HG03103 (cell line): ENCODE results near the gene ZNF593.

ENCODE experiments used
- ATAC-seq: cut with Tn5 transposase; IDR thresholded peaks from one replicate; pipeline ENCODE4 v1.9.1; 2021; ENCODE audit warnings: low read depth; ENCODE audit not compliant: unreplicated experiment

The ZNF593 gene

DNA sequence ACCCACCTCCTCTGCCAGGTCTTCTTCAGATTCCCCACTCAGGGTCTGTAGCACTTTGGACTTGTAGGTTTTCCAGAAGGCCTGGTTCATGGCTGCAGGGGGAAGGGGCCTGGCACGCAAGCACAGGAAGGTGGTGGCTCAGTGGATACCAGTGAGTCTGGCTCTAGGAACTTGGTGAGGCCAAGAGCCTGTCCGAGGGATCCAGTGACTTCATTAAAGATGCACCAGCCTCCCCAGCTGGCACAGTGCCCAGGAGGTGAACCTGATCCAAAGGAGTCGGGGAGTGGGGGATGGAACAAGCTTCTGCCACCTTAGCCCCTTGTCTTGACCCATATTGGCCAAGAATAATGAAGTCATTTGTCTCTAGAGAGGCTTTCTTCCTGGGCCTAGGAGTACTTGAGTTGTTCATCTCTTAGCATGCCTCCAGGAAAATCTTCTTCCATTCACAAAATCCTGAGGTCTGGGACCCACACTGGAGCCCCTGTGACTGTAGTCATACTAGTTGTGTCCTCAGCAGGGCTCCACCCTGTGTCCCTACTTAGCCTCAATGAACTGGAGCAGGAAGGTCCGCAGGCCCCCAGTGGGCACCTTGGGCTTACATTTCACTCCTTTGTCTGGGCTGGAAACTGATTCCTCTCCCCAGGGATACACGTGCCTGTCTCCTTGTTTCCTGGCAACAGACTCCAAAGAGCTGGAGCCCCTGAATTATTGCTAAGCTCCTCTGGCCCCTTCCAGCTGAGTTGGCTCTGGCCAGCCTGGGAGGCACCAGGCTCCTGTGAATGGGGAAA is 1.1 kb upstream of the ZNF593 start, which contains the start of gene C1orf232:
TSS of gene C1orf232 (minus strand) at position 554 of the 788 bp plus-strand sequence. CDS start at position 90, 464 bp downstream.
- no peak for ATAC-seq

DNA sequence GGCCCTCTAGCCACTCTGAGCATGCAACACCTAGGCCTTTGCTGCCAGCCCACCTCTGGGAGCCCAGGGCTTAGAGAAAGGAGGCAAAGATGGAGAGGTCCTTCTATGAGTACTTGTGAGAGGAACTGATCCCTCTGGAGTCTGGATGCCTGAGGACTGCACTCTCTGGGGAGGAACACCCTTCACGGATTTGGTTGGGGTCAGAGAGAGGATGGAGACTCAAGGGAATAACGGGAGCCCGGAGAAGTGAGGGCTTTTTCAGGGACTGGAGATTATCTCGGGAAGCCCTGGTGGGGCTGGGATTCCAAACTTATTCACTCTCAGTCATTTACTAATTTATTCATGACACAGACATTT is 532 bp upstream of the ZNF593 start:
- no peak for ATAC-seq

DNA sequence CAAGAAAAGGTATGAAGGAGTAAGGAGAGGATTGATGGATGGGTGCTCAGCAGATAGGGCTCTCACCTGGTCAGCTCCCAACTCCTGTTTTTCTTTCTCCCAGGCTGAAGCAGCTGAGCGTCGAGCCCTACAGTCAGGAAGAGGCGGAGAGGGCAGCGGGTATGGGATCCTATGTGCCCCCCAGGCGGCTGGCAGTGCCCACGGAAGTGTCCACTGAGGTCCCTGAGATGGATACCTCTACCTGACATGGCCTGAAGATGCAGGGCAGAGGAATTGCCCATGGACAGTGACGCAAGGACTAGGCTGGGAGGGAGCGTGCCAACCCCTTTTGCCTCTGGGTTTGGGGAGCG is 739 bp downstream of the ZNF593 start:
- no peak for ATAC-seq

DNA sequence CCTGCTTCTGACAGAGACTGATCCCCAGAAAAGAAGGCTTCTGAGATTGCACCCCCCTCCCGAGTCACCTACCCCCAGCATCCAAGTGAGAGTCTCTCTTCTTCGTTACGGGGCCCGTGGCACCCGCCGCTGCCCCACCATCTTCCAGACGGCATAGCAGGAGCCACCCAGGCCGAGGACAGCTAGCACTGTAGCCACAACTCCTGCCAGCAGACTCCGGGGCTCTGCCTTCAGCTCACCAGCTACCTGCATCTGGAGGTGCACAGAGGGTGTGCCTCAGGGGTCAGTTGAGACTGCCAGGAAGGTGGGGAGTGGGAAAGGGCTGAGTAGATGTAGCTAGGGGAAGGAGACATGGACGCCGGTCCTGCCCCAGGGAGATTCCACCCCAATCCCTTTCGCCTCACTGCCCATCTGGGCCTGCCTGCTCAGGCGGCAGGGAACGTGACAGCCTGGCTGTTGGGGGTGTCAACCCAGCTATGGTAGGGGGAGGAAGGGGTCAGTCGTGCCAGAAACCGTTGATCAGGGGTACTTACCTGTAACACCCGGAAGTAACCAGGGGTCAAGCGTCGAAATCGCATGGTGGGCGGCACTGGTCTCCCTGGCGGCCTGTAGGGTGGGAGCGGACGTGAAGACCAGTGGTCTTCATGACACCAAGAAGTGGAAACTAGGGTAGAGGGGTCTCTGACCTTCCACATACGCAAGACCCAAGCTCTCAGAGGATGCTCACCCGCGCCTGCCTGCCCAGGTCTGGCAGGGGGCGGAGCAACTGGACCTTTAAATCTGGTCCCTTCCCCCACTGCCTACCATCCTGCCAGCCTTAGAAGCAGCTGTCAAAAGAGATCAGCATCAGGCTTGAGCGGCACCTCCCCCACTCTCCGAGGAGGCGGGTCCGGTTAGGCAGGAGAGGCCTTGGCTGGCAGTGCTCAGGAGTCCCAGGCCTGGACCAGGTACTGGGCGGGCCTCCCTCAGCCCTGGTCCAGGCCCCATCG is 1.7 kb downstream of the ZNF593 start, which contains the start of gene ZNF593OS:
TSS of gene ZNF593OS (minus strand) at position 749 of the 989 bp plus-strand sequence. CDS start at position 578, 171 bp downstream.
- no peak for ATAC-seq

DNA sequence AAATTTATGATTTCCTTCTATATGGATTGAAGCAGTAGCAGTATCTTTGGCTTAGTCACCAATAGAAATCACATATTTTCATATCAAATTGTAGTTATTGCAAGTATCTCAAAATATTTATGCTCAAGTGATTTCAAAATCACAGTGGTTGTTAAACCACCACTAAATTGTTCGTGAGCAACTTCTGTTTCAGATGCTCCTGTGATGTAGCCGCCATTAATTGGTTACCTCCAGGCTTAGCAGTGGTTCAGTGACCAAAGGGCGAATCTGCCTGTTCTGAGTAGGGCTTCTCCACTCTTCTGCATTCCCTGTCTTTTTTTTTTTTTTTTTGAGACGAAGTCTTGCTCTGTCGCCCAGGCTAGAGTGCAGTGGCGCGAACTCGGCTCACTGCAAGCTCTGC is 5.6 kb downstream of the ZNF593 start:
- no peak for ATAC-seq

DNA sequence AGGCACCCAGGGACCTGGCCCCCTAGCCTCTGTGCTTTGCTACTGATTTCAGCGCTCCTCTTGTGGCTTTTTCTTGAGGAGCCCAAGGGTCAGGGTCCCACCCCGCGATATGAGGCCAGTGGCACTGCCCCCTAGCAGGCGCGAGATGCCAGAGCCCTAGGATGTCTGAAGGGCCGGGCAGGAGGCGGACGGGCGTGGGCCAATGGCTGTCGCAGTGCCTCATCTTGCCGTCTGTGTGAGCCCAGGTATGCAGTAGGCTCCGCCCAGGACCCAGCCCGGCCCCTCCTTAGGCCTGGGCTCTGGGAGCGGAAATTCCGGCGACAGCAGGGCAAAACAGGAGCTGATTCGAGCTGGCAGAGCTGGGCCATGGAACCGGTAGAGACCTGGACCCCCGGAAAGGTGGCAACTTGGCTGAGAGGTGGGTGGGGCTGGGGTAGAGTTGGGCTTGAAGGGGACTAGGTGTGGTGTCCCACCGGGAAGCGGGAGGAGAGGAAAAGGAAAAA is 7.5 kb downstream of the ZNF593 start, which contains the start of gene CNKSR1:
TSS of gene CNKSR1 (plus strand) at position 310 of the 503 bp plus-strand sequence. CDS start at position 367, 57 bp downstream.
- peak; percentile 52 for ATAC-seq

DNA sequence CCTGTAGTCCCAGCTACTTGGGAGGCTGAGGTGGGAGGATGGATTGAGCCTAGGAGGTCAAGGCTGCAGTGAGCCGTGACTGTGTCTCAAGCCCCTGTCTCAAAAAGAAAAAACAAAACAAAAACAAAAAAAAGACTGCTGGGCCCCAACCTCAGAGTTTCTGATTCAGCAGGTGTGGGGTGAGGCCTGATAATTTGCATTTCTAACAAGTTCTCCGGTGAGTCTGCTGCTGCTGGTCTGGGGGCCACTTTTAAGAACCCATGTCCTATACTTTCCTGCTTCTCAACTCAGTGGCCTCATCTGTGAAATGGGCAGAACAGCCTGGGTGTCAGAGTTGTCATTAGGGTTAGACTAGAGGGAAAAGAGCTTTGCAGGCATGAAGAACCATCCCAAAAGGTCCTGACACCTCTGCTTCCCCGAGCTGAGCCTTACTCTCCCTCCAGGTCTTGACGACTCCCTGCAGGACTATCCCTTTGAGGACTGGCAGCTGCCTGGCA is 10.3 kb downstream of the ZNF593 start:
- no peak for ATAC-seq

DNA sequence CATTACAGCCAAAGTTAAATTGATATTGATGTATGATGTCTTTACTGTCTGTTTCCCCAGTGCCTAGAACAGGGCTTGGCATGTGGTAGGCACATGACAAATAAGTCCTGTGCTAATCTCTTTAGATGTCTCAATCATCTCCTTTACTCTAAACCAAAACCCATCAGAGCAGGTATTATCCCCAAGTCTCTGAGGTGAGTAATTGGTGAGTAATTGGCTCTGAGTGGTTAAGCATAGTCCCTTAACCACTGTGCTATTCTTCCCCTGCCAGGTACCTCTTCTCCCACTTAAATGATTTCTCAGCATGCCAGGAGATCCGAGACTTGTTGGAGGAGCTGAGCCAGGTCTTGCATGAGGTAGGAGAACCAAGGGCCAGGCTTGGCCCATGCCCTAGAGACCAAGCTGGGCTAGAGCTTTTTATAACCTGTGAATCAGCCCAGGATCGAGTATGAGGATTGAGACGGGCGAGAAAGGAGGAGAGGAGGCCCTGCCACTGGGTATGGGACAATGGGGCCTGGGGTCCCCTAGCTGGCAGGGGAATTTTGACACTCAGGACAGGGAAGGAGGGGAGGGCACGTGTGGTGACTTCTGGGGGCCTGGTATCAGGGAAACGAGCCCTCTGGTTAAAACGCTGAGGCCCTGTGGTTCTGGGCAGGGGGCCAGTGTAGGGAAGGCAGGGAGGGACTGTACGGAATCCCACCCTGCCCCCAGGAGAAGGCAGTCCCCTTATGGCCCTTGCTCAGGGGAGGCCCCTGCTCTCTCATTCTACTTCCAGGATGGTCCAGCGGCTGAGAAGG is 12.1 kb downstream of the ZNF593 start:
- ATAC-seq: no peak

DNA sequence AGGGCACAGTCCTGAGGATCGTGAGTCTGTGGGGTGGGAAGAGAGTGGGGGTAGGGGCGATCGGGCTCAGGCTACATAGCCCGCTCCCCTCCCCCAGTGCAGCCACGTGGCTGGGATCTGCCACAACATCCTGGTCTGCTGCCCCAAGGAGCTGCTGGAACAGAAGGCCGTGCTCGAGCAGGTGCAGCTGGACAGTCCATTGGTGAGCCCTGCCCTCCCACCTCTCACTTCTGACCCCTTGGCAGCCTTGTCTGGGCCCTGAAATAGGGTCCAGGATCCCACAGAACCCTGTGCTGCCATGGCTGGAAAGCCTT is 12.6 kb downstream of the ZNF593 start:
- no peak for ATAC-seq

DNA sequence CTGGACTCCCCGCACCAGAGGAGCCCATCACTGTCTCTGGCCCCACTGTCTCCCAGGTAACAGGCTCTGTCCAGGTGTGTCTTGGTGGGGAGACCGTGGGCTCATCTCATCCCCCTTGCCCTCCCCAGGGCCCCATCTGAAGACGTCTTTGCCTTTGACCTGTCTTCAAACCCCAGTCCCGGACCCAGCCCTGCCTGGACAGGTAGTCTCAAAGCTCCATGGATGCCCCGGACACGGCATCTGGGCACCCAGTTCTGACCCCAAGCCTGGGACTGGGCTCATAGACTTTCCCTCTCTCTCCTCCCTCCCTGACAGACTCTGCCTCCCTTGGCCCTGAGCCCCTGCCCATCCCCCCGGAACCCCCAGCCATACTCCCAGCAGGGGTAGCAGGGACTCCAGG is 14.4 kb downstream of the ZNF593 start:
- no peak for ATAC-seq

DNA sequence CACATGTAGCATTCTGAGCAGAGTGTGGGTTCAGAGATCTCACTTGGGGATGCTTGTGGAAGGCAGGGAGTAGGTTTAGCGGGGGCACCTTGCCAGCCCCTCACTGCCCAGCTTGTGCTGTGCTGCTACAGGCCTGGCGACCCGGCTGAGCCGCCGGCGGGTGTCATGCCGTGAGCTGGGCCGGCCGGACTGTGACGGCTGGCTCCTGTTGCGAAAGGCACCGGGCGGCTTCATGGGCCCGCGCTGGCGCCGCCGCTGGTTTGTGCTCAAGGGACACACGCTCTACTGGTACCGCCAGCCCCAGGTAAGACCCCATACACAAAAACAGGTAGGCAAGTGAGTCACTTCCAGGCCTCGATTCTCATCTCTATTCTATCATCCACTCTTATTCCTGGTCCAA is 15.2 kb downstream of the ZNF593 start:
- ATAC-seq: no peak

DNA sequence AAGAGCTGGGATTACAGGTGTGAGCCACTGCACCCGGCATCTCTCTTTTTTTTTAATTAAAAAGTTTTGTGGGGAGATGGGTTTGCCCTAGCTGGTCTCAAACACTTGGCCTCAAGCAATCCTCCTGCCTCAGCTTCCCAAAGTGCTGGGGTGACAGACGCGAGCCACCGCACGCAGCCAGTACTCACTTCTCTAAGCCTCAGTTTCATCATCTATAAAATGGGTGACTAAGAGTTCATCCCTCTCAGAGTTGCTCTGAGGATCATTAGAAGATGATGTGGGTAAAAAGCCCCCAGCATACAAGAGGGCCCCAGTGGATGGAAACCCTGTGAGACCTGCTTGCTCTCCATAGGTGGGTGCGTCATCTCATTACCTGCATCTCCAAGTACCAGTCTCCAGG is 18.2 kb downstream of the ZNF593 start:
- no peak for ATAC-seq

DNA sequence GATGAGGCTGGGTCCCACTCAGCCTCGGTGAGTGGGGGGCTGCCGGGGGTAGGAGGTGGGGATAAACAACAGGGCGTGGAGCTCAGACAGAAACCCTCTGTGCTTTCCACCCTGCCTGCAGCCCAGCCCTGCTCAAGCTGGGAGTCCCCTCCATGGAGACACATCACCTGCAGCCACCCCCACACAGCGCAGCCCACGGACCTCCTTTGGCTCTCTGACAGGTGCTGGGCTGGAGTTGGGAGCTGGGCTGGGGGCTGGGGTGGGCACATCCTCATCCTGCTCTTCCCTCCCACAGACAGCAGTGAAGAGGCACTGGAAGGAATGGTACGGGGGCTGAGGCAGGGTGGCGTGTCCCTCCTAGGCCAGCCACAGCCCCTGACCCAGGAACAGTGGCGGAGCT is 18.8 kb downstream of the ZNF593 start:
- no peak for ATAC-seq

DNA sequence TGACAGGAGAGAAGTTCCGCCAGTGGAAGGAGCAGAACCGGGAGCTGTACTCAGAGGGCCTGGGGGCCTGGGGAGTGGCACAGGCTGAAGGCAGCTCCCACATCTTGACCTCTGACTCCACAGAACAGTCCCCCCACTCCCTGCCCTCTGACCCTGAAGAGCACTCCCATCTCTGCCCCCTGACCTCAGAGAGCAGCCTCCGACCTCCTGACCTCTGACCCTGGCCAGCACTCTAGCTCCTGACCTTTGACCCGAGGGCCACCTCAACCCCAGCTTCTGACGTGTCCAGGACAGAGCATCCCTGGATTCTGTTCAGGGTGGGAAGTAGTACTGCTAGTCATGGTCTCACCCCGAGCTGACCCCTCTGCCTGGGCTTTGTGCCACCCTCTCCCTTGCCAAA is 19.6 kb downstream of the ZNF593 start:
- ATAC-seq: no peak

DNA sequence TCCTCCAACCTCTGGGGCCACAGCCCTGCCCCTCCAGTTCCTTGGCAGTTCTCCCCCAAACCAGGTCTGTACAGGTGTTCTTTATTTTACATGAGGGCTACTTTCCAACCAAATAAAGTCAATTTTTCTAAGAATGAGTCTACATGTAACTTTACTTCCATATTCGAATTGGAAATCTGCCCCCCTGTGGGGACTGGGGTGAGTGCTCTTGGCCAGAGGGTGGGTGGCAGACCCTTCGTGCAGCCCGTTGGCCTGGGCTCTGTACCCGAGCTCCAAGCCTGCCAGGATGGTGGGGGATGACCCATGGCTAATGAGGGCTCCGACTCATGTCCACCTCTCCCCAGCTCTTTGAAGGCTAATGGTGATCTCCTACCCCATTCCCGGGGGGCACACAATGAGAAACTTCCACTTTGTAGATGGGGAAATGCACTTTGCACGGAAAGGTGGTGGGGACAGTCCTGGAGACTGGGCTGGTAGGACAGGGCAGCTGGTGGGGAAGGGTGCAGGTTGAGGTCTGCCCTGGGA is 20.1 kb downstream of the ZNF593 start:
- no peak for ATAC-seq

DNA sequence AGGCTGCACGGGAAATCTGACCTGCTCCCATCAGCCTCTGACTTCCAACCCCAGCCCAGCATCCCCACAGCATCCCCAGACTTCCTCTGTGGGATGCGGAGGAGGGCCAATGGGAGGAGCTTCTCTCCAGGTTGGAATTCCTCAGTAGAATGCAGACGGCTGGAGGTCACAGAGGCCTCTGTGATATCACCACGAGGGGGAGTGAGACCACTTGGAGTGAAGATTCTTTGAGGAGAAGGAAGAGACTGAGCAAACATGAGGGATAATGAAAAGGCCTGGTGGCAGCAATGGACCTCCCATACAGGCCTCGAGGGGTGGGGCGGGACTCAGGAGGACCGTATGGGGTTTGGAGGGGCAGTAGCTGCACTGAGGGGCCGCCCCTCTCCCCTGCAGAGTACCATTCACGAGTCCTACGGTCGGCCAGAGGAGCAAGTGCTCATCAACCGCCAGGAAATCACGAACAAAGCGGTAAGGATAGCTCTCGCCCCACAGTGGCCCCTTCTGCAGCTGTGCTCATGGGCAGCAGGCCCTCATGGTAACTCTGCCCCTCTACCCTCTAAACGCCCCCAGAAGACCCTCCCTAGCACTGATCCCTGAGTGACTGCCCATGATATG is 20.8 kb downstream of the ZNF593 start, which contains the start of gene CATSPER4:
TSS of gene CATSPER4 (plus strand) at position 230 of the 615 bp plus-strand sequence. CDS start at position 256, 26 bp downstream.
- no peak for ATAC-seq

DNA sequence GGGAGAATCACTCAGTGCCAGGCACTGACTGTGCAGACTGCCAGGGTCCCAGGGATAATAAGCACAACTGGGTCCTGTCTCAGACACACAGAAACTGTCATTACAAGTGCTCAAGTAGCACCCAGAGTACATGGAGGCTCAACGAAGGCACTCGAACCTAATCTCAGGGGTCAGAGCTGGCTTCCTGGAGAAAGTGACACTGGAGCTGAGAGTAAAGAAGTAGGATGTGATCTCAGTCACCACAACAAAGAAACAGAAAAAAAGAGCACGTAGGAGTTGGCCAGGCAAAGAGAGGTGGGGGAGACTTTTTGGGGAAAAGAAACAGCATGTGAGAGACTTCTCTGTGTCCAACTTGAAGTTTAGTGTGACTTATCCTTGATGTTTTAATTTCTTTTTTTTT is 22.0 kb downstream of the ZNF593 start:
- ATAC-seq: no peak

DNA sequence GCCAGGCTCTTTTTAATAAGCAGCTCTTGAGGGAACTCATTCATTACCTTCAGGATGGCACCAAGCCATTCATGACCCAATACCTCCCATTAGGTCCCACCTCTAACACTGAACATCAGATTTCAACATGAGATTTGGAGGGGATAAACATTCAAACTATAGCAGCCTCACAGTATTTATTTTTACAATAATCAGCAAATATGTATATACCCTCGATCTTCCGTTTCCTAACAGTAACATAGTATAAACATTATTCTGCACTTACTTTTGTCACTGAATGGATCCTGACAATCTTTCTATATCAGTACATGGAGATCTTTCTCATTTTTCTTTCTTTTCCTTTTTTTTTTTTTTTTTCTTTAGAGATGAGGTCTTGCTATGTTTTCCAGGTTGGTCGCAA is 26.1 kb downstream of the ZNF593 start:
- no peak for ATAC-seq

DNA sequence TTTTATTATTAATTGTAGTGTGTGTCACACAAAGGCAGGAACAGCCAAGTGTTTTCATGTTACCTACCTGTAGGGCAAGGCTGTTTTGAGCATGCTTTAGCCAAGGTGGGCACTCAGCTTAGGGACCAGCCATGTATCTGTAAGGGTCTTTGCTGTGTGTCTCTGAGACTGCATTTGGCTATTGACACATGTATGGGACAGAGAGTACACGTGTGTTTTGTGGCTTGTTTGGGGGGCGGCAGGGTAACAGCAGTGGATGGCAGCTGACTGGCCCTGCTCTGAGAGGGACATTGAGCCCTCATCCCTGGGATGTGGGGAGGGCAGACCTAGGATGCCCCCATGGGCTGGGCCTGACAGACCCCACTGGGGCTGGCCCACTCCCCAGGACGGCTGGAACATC is 27.6 kb downstream of the ZNF593 start:
- ATAC-seq: no peak

DNA sequence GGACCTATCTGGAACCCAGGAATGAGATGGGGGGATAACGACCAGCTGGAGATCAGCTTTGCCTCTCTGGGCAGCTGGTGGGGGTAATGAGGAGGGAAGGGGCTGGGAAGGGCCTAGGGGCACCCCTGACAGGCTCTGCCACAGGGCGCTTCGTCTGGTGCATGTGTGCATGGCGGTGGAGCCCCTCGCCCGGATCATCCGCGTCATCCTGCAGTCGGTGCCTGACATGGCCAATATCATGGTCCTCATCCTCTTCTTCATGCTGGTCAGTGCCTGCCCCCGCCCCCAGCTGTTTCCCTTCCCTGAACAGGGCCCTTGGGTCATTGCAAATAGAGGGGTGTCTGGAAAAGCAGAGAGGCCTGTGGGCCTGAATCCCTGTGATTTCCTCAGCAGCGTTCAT is 28.1 kb downstream of the ZNF593 start:
- no peak for ATAC-seq
